Activated naive CD8-positive, alpha-beta T cell (primary cell): ENCODE measurements around the gene CBY3.
"Not testable (repeated sequence)": the region's sequence is repeated elsewhere in the genome, so short reads cannot be mapped to it uniquely, and the experiment has no call there.

Source experiments
- H3K27ac Mint-ChIP-seq: one replicate; pipeline ENCODE4 v1.8.0; 2021; ENCODE audit warnings: mixed read lengths
- H3K27me3 Mint-ChIP-seq: one replicate; pipeline ENCODE4 v1.8.0; 2021; ENCODE audit warnings: mixed read lengths
- H3K36me3 Mint-ChIP-seq: one replicate; pipeline ENCODE4 v1.8.0; 2021; ENCODE audit warnings: mixed read lengths
- H3K4me1 Mint-ChIP-seq: one replicate; pipeline ENCODE4 v1.8.0; 2021; ENCODE audit warnings: low read depth, mixed read lengths
- H3K4me3 Mint-ChIP-seq: one replicate; pipeline ENCODE4 v1.8.0; 2021; ENCODE audit warnings: mild to moderate bottlenecking, mixed read lengths
- H3K9me3 Mint-ChIP-seq: one replicate; pipeline ENCODE4 v1.8.0; 2021; ENCODE audit warnings: low read depth, mixed read lengths

Gene CBY3

GRCh38 chr5:179680780-179681401 is at the start of gene CBY3:
Gene CBY3, minus strand, starts transcription at chr5:179681034. Its CDS starts 116 bp downstream, at chr5:179680918.
- Mint-ChIP-seq H3K27me3 (no peaks in the 10 kb centered on the region), H3K36me3 (peaks cover 9% of the 10 kb centered on the region), H3K4me1 (peaks cover 26% of the 10 kb centered on the region), H3K9me3 (no peaks in the 10 kb centered on the region), H3K27ac (peak within 1 kb of the TSS; percentile 72), H3K4me3 (peak within 1 kb of the TSS; percentile 79)

- Mint-ChIP-seq H3K36me3 (peaks cover 11% of the 10 kb centered on the region), H3K27ac (peak overlapping the region; percentile 55)
Observed at GRCh38 chr5:179730356-179730755, 49.5 kb upstream of the CBY3 start.

GRCh38 chr5:179729727-179730126 is 48.9 kb upstream of the CBY3 start:
- no peak overlapping the region for H3K4me3 Mint-ChIP-seq
- peak overlapping the region; percentile 55 for H3K27ac Mint-ChIP-seq
- H3K27me3 Mint-ChIP-seq = no peaks in the 10 kb centered on the region
- H3K4me1 Mint-ChIP-seq = peaks cover 27% of the 10 kb centered on the region
- H3K9me3 Mint-ChIP-seq = no peaks in the 10 kb centered on the region
- H3K36me3 Mint-ChIP-seq = peaks cover 11% of the 10 kb centered on the region

More at GRCh38 chr5:179730356-179730755, 49.5 kb upstream of the CBY3 start:
- Mint-ChIP-seq H3K4me1 (peaks cover 31% of the 10 kb centered on the region), H3K4me3 (no peak overlapping the region), H3K27me3 (no peaks in the 10 kb centered on the region), H3K9me3 (no peaks in the 10 kb centered on the region)

- H3K36me3 Mint-ChIP-seq = peaks cover 12% of the 10 kb centered on the region
- no peaks in the 10 kb centered on the region for H3K9me3 Mint-ChIP-seq
- no peaks in the 10 kb centered on the region for H3K27me3 Mint-ChIP-seq
- peak overlapping the region; percentile 34 for H3K27ac Mint-ChIP-seq
- H3K4me1 Mint-ChIP-seq = peaks cover 24% of the 10 kb centered on the region
- H3K4me3 Mint-ChIP-seq = no peak overlapping the region
Observed at GRCh38 chr5:179729303-179729702, 48.5 kb upstream of the CBY3 start.

GRCh38 chr5:179727106-179727505 is 46.3 kb upstream of the CBY3 start:
- no peak overlapping the region for H3K4me3 Mint-ChIP-seq
- no peaks in the 10 kb centered on the region for H3K27me3 Mint-ChIP-seq
- H3K36me3 Mint-ChIP-seq = peaks cover 15% of the 10 kb centered on the region
- no peak overlapping the region for H3K27ac Mint-ChIP-seq
- H3K4me1 Mint-ChIP-seq = peaks cover 20% of the 10 kb centered on the region
- H3K9me3 Mint-ChIP-seq = no peaks in the 10 kb centered on the region

- Mint-ChIP-seq H3K27ac (peak overlapping the region; percentile 64), H3K27me3 (no peaks in the 10 kb centered on the region), H3K4me3 (no peak overlapping the region), H3K36me3 (peaks cover 10% of the 10 kb centered on the region), H3K9me3 (no peaks in the 10 kb centered on the region), H3K4me1 (peaks cover 6% of the 10 kb centered on the region)
Observed at GRCh38 chr5:179724163-179724562, 43.3 kb upstream of the CBY3 start.

GRCh38 chr5:179720222-179720621 is 39.4 kb upstream of the CBY3 start:
- no peak overlapping the region for H3K27ac Mint-ChIP-seq

GRCh38 chr5:179716286-179716685 is 35.5 kb upstream of the CBY3 start:
- no peak overlapping the region for H3K27ac Mint-ChIP-seq
- H3K4me1 Mint-ChIP-seq = peaks cover 12% of the 10 kb centered on the region

More at GRCh38 chr5:179720222-179720621, 39.4 kb upstream of the CBY3 start:
- H3K36me3 Mint-ChIP-seq = peaks cover 7% of the 10 kb centered on the region
- no peaks in the 10 kb centered on the region for H3K9me3 Mint-ChIP-seq
- peaks cover 16% of the 10 kb centered on the region for H3K4me1 Mint-ChIP-seq
- H3K27me3 Mint-ChIP-seq = no peaks in the 10 kb centered on the region
- H3K4me3 Mint-ChIP-seq = no peak overlapping the region

GRCh38 chr5:179700401-179700918 is 19.6 kb upstream of the CBY3 start:
- H3K36me3 Mint-ChIP-seq = peaks cover 15% of the 10 kb centered on the region
- no peaks in the 10 kb centered on the region for H3K27me3 Mint-ChIP-seq
- peak overlapping the region; percentile 95 for H3K4me3 Mint-ChIP-seq
- peaks cover 49% of the 10 kb centered on the region for H3K4me1 Mint-ChIP-seq
- no peaks in the 10 kb centered on the region for H3K9me3 Mint-ChIP-seq
- peak overlapping the region; percentile 98 for H3K27ac Mint-ChIP-seq

More at GRCh38 chr5:179716286-179716685, 35.5 kb upstream of the CBY3 start:
- Mint-ChIP-seq H3K4me3 (no peak overlapping the region), H3K36me3 (peaks cover 2% of the 10 kb centered on the region), H3K27me3 (no peaks in the 10 kb centered on the region), H3K9me3 (no peaks in the 10 kb centered on the region)

GRCh38 chr5:179699616-179700237 is 18.9 kb upstream of the CBY3 start:
- H3K4me3 Mint-ChIP-seq = peak overlapping the region; percentile 95
- H3K4me1 Mint-ChIP-seq = peaks cover 45% of the 10 kb centered on the region
- H3K36me3 Mint-ChIP-seq = peaks cover 14% of the 10 kb centered on the region
- no peaks in the 10 kb centered on the region for H3K27me3 Mint-ChIP-seq
- no peaks in the 10 kb centered on the region for H3K9me3 Mint-ChIP-seq
- H3K27ac Mint-ChIP-seq = peak overlapping the region; percentile 98

GRCh38 chr5:179698935-179699615 is 18.2 kb upstream of the CBY3 start, which contains the start of gene CANX:
Gene CANX, plus strand, starts transcription at chr5:179698967. Its CDS starts 6,715 bp downstream, at chr5:179705682.
- Mint-ChIP-seq H3K9me3 (no peaks in the 10 kb centered on the region), H3K36me3 (peaks cover 19% of the 10 kb centered on the region), H3K27ac (peak within 1 kb of the TSS; percentile 100), H3K4me3 (peak within 1 kb of the TSS; percentile 95), H3K27me3 (no peaks in the 10 kb centered on the region), H3K4me1 (peaks cover 45% of the 10 kb centered on the region)

GRCh38 chr5:179697993-179698934 is 17.4 kb upstream of the CBY3 start:
- Mint-ChIP-seq H3K27ac (peak overlapping the region; percentile 100), H3K4me1 (peaks cover 37% of the 10 kb centered on the region), H3K36me3 (peaks cover 14% of the 10 kb centered on the region), H3K4me3 (peak overlapping the region; percentile 95), H3K27me3 (no peaks in the 10 kb centered on the region), H3K9me3 (no peaks in the 10 kb centered on the region)

- not testable (repeated sequence) for H3K9me3 Mint-ChIP-seq, H3K27me3 Mint-ChIP-seq
- peaks cover 13% of the 10 kb centered on the region for H3K36me3 Mint-ChIP-seq
- H3K4me1 Mint-ChIP-seq = peaks cover 34% of the 10 kb centered on the region
- peak overlapping the region; percentile 100 for H3K27ac Mint-ChIP-seq
- H3K4me3 Mint-ChIP-seq = peak overlapping the region; percentile 95
Observed at GRCh38 chr5:179697543-179697942, 16.7 kb upstream of the CBY3 start.

- Mint-ChIP-seq H3K27me3 (no peaks in the 10 kb centered on the region), H3K4me3 (peak overlapping the region; percentile 95), H3K27ac (peak overlapping the region; percentile 100), H3K9me3 (no peaks in the 10 kb centered on the region), H3K4me1 (peaks cover 30% of the 10 kb centered on the region), H3K36me3 (peaks cover 10% of the 10 kb centered on the region)
Observed at GRCh38 chr5:179697108-179697507, 16.3 kb upstream of the CBY3 start.
